HepG2 (cell line): Measurements from ENCODE around the gene ZFPL1. TPM values are rescaled to one million over a fixed set of nuclear protein-coding genes. Genes with fewer than 3 reads are reported as not detected.

ENCODE experiments used
- ATAC-seq: fragments of 200-7000 bp; cut with Tn5 transposase; 3 replicates; pipeline ENCODE4 v1.9.1; 2020; ENCODE audit warnings: mild to moderate bottlenecking, moderate library complexity
- BruUV-seq: library from RNA; stranded (reverse); fragments of 400-500 nt; replicated peaks from 2 replicates; lab custom pipeline; 2021; lab: Mats Ljungman, UMichigan
- CTCF ChIA-PET: fragments of 300-600 bp; formaldehyde crosslinking; extraction: SDS; loops from one replicate; lab custom pipeline; 2021; ENCODE audit warnings: low total read pairs, inconsistent platforms, low intra/inter-chr PET ratio; lab: Yijun Ruan, JAX
- POLR2A ChIA-PET: fragments of 350-600 bp; sonication (Branson Sonifier 250); formaldehyde crosslinking; loops from one replicate; lab custom pipeline; 2020; ENCODE audit warnings: antibody characterized with exemption, inconsistent platforms; lab: Yijun Ruan, JAX
- DNase-seq: peaks from one replicate; pipeline ENCODE4 v3.0.0-alpha.2; 2015; ENCODE audit warnings: low spot score
- FAIRE-seq: peaks from 3 replicates; lab custom pipeline; 2011; peaks lifted over from hg19 to GRCh38; lab: Jason Lieb, UNC
- H2AFZ ChIP-seq: one replicate; pipeline ENCODE4 v1.6.1; 2011; ENCODE audit warnings: low read length, inconsistent platforms
- H3K27ac ChIP-seq: fragments of 300-600 bp; 3 replicates; pipeline ENCODE4 v1.8.0; 2011; ENCODE audit warnings: mixed run types, mild to moderate bottlenecking, mixed read lengths, low read length, inconsistent platforms; ENCODE audit not compliant: insufficient read depth; ENCODE audit errors: extremely low read length
- H3K27me3 ChIP-seq, 2 experiments: fragments of 200-600 bp in 1 of 2; 2 replicates in 1 of 2; 3 replicates in 1 of 2; pipeline versions ENCODE4 v1.6.0 to v1.8.0; 2011; ENCODE audit warnings: low read length in 2 of 2, mild to moderate bottlenecking in 2 of 2, moderate library complexity in 2 of 2, inconsistent platforms in 1 of 2; ENCODE audit not compliant: insufficient read depth in 2 of 2, control insufficient read depth in 1 of 2
- H3K36me3 ChIP-seq, 2 experiments: fragments of 200-600 bp in 1 of 2; replicated peaks in 1 of 2; 2 replicates in 1 of 2; 3 replicates in 1 of 2; pipeline versions ENCODE4 v1.5.1 to v1.8.0; 2011; ENCODE audit warnings: low read length in 2 of 2, inconsistent platforms in 1 of 2; ENCODE audit not compliant: insufficient read depth in 2 of 2, control insufficient read depth in 1 of 2
- H3K4me1 ChIP-seq: 2 replicates; pipeline ENCODE4 v1.5.1; 2012; ENCODE audit warnings: low read length, inconsistent platforms; ENCODE audit not compliant: insufficient read depth
- H3K4me2 ChIP-seq: 2 replicates; pipeline ENCODE4 v1.6.0; 2011; ENCODE audit warnings: low read depth, low read length, inconsistent platforms
- H3K4me3 ChIP-seq, 3 experiments: fragments of 200-600 bp in 1 of 3; sonication (generic), shearing (Covaris generic) in 1 of 3; replicated peaks in 1 of 3; 2 replicates each; pipeline ENCODE4 v1.5.1; 2011 to 2016; ENCODE audit warnings: low read length in 3 of 3, inconsistent platforms in 2 of 3, low read depth in 2 of 3, mild to moderate bottlenecking in 2 of 3, control low read depth in 1 of 3, mixed read lengths in 1 of 3; ENCODE audit not compliant: insufficient read depth in 1 of 3
- H3K79me2 ChIP-seq: one replicate; pipeline ENCODE4 v1.6.1; 2011; ENCODE audit warnings: low read length, inconsistent platforms; ENCODE audit not compliant: insufficient read depth
- H3K9ac ChIP-seq: 2 replicates; pipeline ENCODE4 v1.6.0; 2011; ENCODE audit warnings: mild to moderate bottlenecking, low read depth, low read length, inconsistent platforms; ENCODE audit not compliant: insufficient read depth
- H3K9me3 ChIP-seq: 2 replicates; pipeline ENCODE4 v1.5.1; 2012; ENCODE audit warnings: mild to moderate bottlenecking, low read length
- H4K20me1 ChIP-seq: 2 replicates; pipeline ENCODE4 v1.6.0; 2011; ENCODE audit warnings: inconsistent platforms, mild to moderate bottlenecking, low read length, moderate library complexity; ENCODE audit not compliant: insufficient read depth
- ATF7-NPFF ChIP-seq: sonication (generic); formaldehyde crosslinking; IDR thresholded peaks from 2 replicates; pipeline ENCODE4 v1.8.1; 2023; ENCODE audit warnings: mild to moderate bottlenecking, low read depth, missing genetic modification reagents, moderate library complexity
- CBX5 ChIP-seq: sonication (generic); formaldehyde crosslinking; IDR thresholded peaks from 2 replicates; pipeline ENCODE4 v1.4.0; 2020; ENCODE audit warnings: missing genetic modification reagents, borderline replicate concordance
- ETV5 ChIP-seq: IDR thresholded peaks from 2 replicates; pipeline ENCODE4 v1.6.1; 2018; ENCODE audit warnings: missing biosample characterization, missing genetic modification reagents, inconsistent platforms, borderline replicate concordance
- GTF3A ChIP-seq: sonication (generic); formaldehyde crosslinking; conservative IDR thresholded peaks from 2 replicates; pipeline ENCODE4 v1.4.0; 2020; ENCODE audit warnings: mild to moderate bottlenecking, missing genetic modification reagents
- HCFC1 ChIP-seq: fragments of 150-350 bp; IDR thresholded peaks from 2 replicates; pipeline ENCODE4 v1.6.1; 2014; ENCODE audit warnings: low read depth, low read length
- HOXA5 ChIP-seq: sonication (generic); formaldehyde crosslinking; IDR thresholded peaks from 2 replicates; pipeline ENCODE4 v1.4.0; 2020; ENCODE audit warnings: missing genetic modification reagents
- HOXA9 ChIP-seq: sonication (generic); formaldehyde crosslinking; IDR thresholded peaks from 2 replicates; pipeline ENCODE4 v1.8.1; 2022; ENCODE audit warnings: missing genetic modification reagents, mild to moderate bottlenecking, moderate library complexity, borderline replicate concordance
- MIXL1 ChIP-seq: IDR thresholded peaks from 2 replicates; pipeline ENCODE4 v1.6.1; 2016
- MYC ChIP-seq: sonication (generic); formaldehyde crosslinking; IDR thresholded peaks from 2 replicates; pipeline ENCODE4 v1.9.0; 2021; ENCODE audit warnings: missing genetic modification reagents, borderline replicate concordance
- POLR2AphosphoS5 ChIP-seq: IDR thresholded peaks from 2 replicates; pipeline ENCODE4 v1.6.1; 2012; ENCODE audit warnings: low read depth, low read length
- REL ChIP-seq: sonication (generic); formaldehyde crosslinking; conservative IDR thresholded peaks from 2 replicates; pipeline ENCODE4 v1.8.0; 2022; ENCODE audit warnings: mild to moderate bottlenecking, missing genetic modification reagents, moderate library complexity
- SAFB2 ChIP-seq: sonication (generic); formaldehyde crosslinking; IDR thresholded peaks from 2 replicates; pipeline ENCODE4 v1.5.1; 2020; ENCODE audit warnings: missing genetic modification reagents, low read depth, mild to moderate bottlenecking, borderline replicate concordance
- SIN3B ChIP-seq: fragments of 150-350 bp; IDR thresholded peaks from 2 replicates; pipeline ENCODE4 v1.6.1; 2014; ENCODE audit warnings: low read length
- ZNF317 ChIP-seq: sonication (generic); formaldehyde crosslinking; IDR thresholded peaks from 2 replicates; pipeline ENCODE4 v1.5.0; 2020; ENCODE audit warnings: mild to moderate bottlenecking, missing genetic modification reagents
- ZNF564 ChIP-seq: sonication (generic); formaldehyde crosslinking; IDR thresholded peaks from 2 replicates; pipeline ENCODE4 v1.8.1; 2023; ENCODE audit warnings: mild to moderate bottlenecking, missing genetic modification reagents
- WGBS: methylation state at CpG from one replicate; pipeline ENCODE4 v1.1.6; 2017; ENCODE audit warnings: low lambda C conversion rate; 5-methylcytosine and 5-hydroxymethylcytosine counted together
- in situ Hi-C: cut with HindIII; loops from 2 replicates; pipeline ENCODE4 v1.10.0; 2017; ENCODE audit warnings: low pct_unique_long_range_greater_than_20kb; ENCODE audit not compliant: extremely low pct_ligation_motif_present
- intact Hi-C: fragments of 100-400 bp; cut with micrococcal nuclease; formaldehyde crosslinking; loops from one replicate; pipeline ENCODE4 v1.10.0; 2022; ENCODE audit not compliant: unreplicated experiment
- polyA plus RNA-seq, 8 experiments: library from polyadenylated mRNA; depleted of rRNA in 3 of 8; stranded (reverse) in 7 of 8; unstranded in 1 of 8; fragments of >200 nt; fragmentation: Illumina TruSeq in 4 of 8; extraction: Trizol in 4 of 8; gene quantifications; 2 replicates each; pipeline versions ENCODE4 v1.2.1 to v1.2.3, GENCODE V29; 2011 to 2016; ENCODE audit warnings: low read depth in 4 of 8, missing spikeins in 1 of 8, mixed read lengths in 1 of 8; ENCODE audit not compliant: insufficient read depth in 1 of 8
- total RNA-seq, 5 experiments: library from RNA; depleted of rRNA; stranded (reverse); fragments of >200 nt; fragmentation: Illumina TruSeq; extraction: Trizol; gene quantifications; 2 replicates each; pipeline ENCODE4 v1.2.3, GENCODE V29; 2016; ENCODE audit warnings: low read depth in 1 of 5
- TF ChIP-seq, protein P1 (sequence below): sonication (generic); formaldehyde crosslinking; IDR thresholded peaks from 2 replicates; pipeline ENCODE4 v1.5.0; 2020; ENCODE audit warnings: missing genetic modification reagents
- TF ChIP-seq, protein P2 (sequence below): IDR thresholded peaks from 2 replicates; pipeline ENCODE4 v1.4.0; 2020; ENCODE audit warnings: mild to moderate bottlenecking, missing genetic modification reagents
- TF ChIP-seq, protein P3 (sequence below): IDR thresholded peaks from 2 replicates; pipeline ENCODE4 v1.6.1; 2016; ENCODE audit warnings: missing compliant biosample characterization, missing genetic modification reagents, borderline replicate concordance

ZFPL1 gene
- total and polyA plus RNA-seq, 2 of the 13 experiments (the other 11 are each of a cell fraction or from before 2014, with no cell fraction given) = 32.2 to 56.0 TPM

DNA sequence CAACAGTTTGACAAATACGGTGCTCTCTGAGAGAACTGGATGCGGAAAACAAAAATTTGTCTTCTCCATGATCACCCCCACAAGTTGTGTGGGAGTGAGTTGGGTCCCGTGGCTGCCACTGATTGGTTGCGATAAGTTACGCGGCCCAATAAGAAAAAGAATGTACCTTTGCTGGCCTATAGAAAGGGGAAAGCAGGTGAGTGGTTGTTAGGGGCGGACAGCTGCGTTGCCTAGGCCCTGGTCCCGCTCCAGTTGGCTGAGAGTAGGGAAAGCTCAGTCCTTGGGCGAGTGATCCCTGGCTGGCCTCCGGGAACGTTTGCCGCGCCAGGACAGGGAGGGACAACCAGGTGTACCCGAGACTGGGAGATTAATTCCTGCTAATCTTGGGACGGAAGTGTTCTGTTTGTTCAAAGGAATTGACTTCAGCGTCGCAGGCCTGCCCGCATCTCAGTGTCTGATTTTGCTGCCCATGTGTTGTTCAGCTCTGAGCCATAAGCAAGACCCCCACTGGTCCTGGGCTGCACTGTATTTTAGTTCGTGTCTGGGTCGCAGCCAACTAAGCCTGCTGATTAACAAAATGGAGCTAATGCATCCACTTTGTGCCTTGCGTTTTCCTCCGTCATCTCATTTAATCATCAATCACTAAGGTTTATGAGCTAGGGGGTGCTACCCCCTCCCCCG, 51.1 kb downstream of the ZFPL1 start:
- Histone ChIP-seq H3K4me1 (peaks cover 25% of the 10 kb centered on the region), H3K27ac (peak overlapping the region; percentile 96), H2AFZ (no peak overlapping the region), H4K20me1 (peaks cover 17% of the 10 kb centered on the region), H3K9ac (peak overlapping the region; percentile 96), H3K4me3 (peak overlapping the region; percentile 85 to 94 (median 92)), H3K27me3 (no peaks in the 10 kb centered on the region; a peak in 1 of 5 replicates), H3K79me2 (peaks cover 26% of the 10 kb centered on the region), H3K4me2 (peak overlapping the region; percentile 92), H3K9me3 (no peaks in the 10 kb centered on the region), H3K36me3 (peaks cover 17 to 26% of the 10 kb centered on the region in 2 experiments)
- intact Hi-C loops = loop anchor here (1.0 kb wide), 2 partner anchors 31 to 46 kb away; partner anchors contain the start of gene CAPN1
- WGBS = 13% methylated on average over 16 of the region's 24 CpGs
- POLR2A ChIA-PET = interaction anchor here (0.6 to 5.1 kb wide), 40 partner anchors 8 to 357 kb away, joined by 3 to 105 read pairs (median 5); partner anchors contain the start of genes ARL2, CAPN1, CDC42EP2 and FAU
- ATAC-seq (peak; percentile 94), DNase-seq (peak; percentile 97), FAIRE-seq (peak; percentile 99)
- TSS peak; percentile 87 for BruUV-seq
- in situ Hi-C loops = no loop called here
- CTCF ChIA-PET = no interaction called here
- TF ChIP-seq CBX5 (CRISPR knock-in tag) (no peak), GTF3A (CRISPR knock-in tag) (no peak), ETV5 (CRISPR knock-in tag) (peak; percentile 63), MYC (CRISPR knock-in tag) (0 out of 2 replicates have a peak, but pooled peaks have one; percentile 8), ZNF564 (CRISPR knock-in tag) (no peak), SAFB2 (CRISPR knock-in tag) (no peak; the same call in 1 of the 2 replicates), POLR2AphosphoS5 (peak; percentile 92), ATF7-NPFF (CRISPR knock-in tag) (no peak), ZNF317 (CRISPR knock-in tag) (no peak), HOXA9 (CRISPR knock-in tag) (no peak), HCFC1 (peak; percentile 15; the same call in 1 of the 2 replicates), SIN3B (0 out of 2 replicates have a peak, but pooled peaks have one; percentile 10), HOXA5 (CRISPR knock-in tag) (no peak; the same call in 1 of the 2 replicates), MIXL1 (CRISPR knock-in tag) (peak; percentile 32; the same call in 1 of the 2 replicates), REL (CRISPR knock-in tag) (no peak)
- TF ChIP-seq, protein P1, sequence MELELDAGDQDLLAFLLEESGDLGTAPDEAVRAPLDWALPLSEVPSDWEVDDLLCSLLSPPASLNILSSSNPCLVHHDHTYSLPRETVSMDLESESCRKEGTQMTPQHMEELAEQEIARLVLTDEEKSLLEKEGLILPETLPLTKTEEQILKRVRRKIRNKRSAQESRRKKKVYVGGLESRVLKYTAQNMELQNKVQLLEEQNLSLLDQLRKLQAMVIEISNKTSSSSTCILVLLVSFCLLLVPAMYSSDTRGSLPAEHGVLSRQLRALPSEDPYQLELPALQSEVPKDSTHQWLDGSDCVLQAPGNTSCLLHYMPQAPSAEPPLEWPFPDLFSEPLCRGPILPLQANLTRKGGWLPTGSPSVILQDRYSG (CRISPR knock-in tag) = no peak
- TF ChIP-seq, protein P2, sequence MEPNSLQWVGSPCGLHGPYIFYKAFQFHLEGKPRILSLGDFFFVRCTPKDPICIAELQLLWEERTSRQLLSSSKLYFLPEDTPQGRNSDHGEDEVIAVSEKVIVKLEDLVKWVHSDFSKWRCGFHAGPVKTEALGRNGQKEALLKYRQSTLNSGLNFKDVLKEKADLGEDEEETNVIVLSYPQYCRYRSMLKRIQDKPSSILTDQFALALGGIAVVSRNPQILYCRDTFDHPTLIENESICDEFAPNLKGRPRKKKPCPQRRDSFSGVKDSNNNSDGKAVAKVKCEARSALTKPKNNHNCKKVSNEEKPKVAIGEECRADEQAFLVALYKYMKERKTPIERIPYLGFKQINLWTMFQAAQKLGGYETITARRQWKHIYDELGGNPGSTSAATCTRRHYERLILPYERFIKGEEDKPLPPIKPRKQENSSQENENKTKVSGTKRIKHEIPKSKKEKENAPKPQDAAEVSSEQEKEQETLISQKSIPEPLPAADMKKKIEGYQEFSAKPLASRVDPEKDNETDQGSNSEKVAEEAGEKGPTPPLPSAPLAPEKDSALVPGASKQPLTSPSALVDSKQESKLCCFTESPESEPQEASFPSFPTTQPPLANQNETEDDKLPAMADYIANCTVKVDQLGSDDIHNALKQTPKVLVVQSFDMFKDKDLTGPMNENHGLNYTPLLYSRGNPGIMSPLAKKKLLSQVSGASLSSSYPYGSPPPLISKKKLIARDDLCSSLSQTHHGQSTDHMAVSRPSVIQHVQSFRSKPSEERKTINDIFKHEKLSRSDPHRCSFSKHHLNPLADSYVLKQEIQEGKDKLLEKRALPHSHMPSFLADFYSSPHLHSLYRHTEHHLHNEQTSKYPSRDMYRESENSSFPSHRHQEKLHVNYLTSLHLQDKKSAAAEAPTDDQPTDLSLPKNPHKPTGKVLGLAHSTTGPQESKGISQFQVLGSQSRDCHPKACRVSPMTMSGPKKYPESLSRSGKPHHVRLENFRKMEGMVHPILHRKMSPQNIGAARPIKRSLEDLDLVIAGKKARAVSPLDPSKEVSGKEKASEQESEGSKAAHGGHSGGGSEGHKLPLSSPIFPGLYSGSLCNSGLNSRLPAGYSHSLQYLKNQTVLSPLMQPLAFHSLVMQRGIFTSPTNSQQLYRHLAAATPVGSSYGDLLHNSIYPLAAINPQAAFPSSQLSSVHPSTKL (CRISPR knock-in tag) = peak; percentile 32; the same call in 1 of the 2 replicates
- TF ChIP-seq, protein P3, sequence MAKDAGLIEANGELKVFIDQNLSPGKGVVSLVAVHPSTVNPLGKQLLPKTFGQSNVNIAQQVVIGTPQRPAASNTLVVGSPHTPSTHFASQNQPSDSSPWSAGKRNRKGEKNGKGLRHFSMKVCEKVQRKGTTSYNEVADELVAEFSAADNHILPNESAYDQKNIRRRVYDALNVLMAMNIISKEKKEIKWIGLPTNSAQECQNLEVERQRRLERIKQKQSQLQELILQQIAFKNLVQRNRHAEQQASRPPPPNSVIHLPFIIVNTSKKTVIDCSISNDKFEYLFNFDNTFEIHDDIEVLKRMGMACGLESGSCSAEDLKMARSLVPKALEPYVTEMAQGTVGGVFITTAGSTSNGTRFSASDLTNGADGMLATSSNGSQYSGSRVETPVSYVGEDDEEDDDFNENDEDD (CRISPR knock-in tag) = peak; percentile 11; the same call in 1 of the 2 replicates
